Measurements from ENCODE around the gene PSMB7. TPM values are rescaled to one million over a fixed set of nuclear protein-coding genes. Genes with fewer than 3 reads are reported as not detected.

The PSMB7 gene
- total and polyA plus RNA-seq, 9 donors = 146 to 222 (median 191) TPM

DNA sequence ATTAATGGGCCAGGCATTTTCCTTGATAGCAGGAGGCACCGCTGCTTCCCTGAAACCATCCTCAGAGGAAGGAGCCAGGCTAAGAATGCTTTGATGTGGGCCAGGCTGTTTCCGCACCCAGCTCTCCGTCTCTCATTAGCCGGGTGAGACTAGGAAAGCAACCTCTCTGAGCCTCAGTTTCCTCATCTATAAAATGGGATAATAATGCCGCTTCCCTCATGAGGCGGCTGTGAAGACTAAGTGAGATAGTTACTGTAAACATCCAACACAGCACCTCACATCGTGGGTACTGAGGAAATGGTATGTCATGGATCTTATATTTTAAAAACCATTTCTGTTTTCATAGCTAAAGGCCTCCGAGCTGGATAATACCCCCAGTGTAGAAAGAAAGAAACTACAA, 111.0 kb downstream of the PSMB7 start:
- Histone ChIP-seq H3K4me1 (ENCODE audit: control insufficient read depth, insufficient read depth, low read length) (peaks cover 11% of the 10 kb centered on the region), H3K36me3 (ENCODE audit: control insufficient read depth, insufficient read depth, low read length) (peaks cover 54% of the 10 kb centered on the region), H3K9me3 (replicated peaks; ENCODE audit: control insufficient read depth, low read depth, low read length) (no peaks in the 10 kb centered on the region), H3K4me3 (ENCODE audit: low read length) (no peak overlapping the region), H3K27ac (ENCODE audit: low read length) (no peak overlapping the region), H3K27me3 (ENCODE audit: control insufficient read depth, insufficient read depth, low read length) (no peaks in the 10 kb centered on the region)
- WGBS (ENCODE audit: insufficient coverage) = 100% methylated on average over 2 of the region's 8 CpGs
- DNase-seq = no peak

DNA sequence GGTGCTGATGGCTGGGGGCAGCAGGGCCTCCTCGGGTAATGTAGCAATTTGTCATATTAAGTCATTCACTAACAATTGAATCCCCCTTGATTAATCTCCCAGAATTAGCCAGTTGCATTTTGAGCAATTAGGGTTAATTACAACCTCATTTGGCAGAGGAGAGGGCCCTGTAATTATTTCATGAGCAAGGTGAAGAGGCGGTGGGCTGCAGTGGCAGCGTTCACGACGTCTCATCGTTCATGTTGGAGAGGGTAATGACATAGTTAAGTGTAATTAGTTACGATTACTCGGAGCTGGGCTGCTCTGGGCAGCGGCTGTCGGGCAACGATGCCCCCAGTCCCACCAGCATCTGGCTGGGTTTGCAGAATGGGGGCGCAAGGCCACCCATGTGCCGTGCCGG, 111.5 kb downstream of the PSMB7 start:
- Histone ChIP-seq H3K9me3 (replicated peaks; ENCODE audit: control insufficient read depth, low read depth, low read length) (no peaks in the 10 kb centered on the region), H3K36me3 (ENCODE audit: control insufficient read depth, insufficient read depth, low read length) (peaks cover 48% of the 10 kb centered on the region), H3K4me1 (ENCODE audit: control insufficient read depth, insufficient read depth, low read length) (peaks cover 17% of the 10 kb centered on the region), H3K27ac (ENCODE audit: low read length) (no peak overlapping the region), H3K27me3 (ENCODE audit: control insufficient read depth, insufficient read depth, low read length) (no peaks in the 10 kb centered on the region), H3K4me3 (ENCODE audit: low read length) (no peak overlapping the region)
- DNase-seq = no peak
- WGBS (ENCODE audit: insufficient coverage) = 83% methylated on average over 13 of the region's 14 CpGs

Other genes with a start within 250 kb of the PSMB7 start
- 17.7 TPM for gene NEK6, start 157.5 kb downstream of the PSMB7 start, total RNA-seq
- gene NEK6, start 157.5 kb downstream of the PSMB7 start, polyA plus RNA-seq (ENCODE audit: insufficient read depth in 1 of 8, insufficient read length in 8 of 8, low replicate concordance in 1 of 8) = 10 to 100 TPM; 25.0 to 52.6 (median 40.7) TPM
- gene ADGRD2, start 35.0 kb upstream of the PSMB7 start, total RNA-seq = not detected
- gene ADGRD2, start 35.0 kb upstream of the PSMB7 start, polyA plus RNA-seq (ENCODE audit: insufficient read depth in 1 of 8, insufficient read length in 8 of 8, low replicate concordance in 1 of 8) = under 1 TPM in 4 of 8 donors, not detected in 4; 0.06 to 0.25 (median 0.11) TPM
- gene NR5A1, start 92.0 kb upstream of the PSMB7 start, total RNA-seq = not detected
- gene NR5A1, start 92.0 kb upstream of the PSMB7 start, polyA plus RNA-seq (ENCODE audit: insufficient read depth in 1 of 8, insufficient read length in 8 of 8, low replicate concordance in 1 of 8) = not detected